Mesenchymal stem cell (in vitro differentiated cells and primary cell): ENCODE data around the gene SCARF2.

Experiments used
- DNase-seq: peaks from one replicate; pipeline ENCODE4 v3.0.0-alpha.2; 2013
- H2AFZ ChIP-seq: one replicate; pipeline ENCODE4 v1.6.1; 2013; ENCODE audit warnings: low read depth, mild to moderate bottlenecking, control low read depth, inconsistent platforms, low read length, moderate library complexity
- H2AK5ac ChIP-seq: 2 replicates; pipeline ENCODE4 v1.6.1; 2013; ENCODE audit warnings: low read length, moderate library complexity, mild to moderate bottlenecking, inconsistent platforms; ENCODE audit not compliant: severe bottlenecking
- H2BK120ac ChIP-seq: one replicate; pipeline ENCODE4 v1.6.1; 2013; ENCODE audit warnings: low read depth, mild to moderate bottlenecking, inconsistent platforms, low read length, moderate library complexity
- H2BK12ac ChIP-seq, 2 experiments: one replicate each; pipeline ENCODE4 v1.6.1; 2013; ENCODE audit warnings: inconsistent platforms in 2 of 2, low read length in 2 of 2, mild to moderate bottlenecking in 2 of 2, moderate library complexity in 2 of 2, control low read depth in 1 of 2
- H2BK15ac ChIP-seq: one replicate; pipeline ENCODE4 v1.6.1; 2013; ENCODE audit warnings: mild to moderate bottlenecking, low read depth, inconsistent platforms; ENCODE audit not compliant: poor library complexity, severe bottlenecking
- H2BK5ac ChIP-seq: 2 replicates; pipeline ENCODE4 v1.6.1; 2013; ENCODE audit warnings: low read depth, mild to moderate bottlenecking, low read length, control low read depth, inconsistent platforms; ENCODE audit not compliant: poor library complexity, severe bottlenecking
- H3K14ac ChIP-seq, 2 experiments: one replicate each; pipeline ENCODE4 v1.6.1; 2013; ENCODE audit warnings: inconsistent platforms in 2 of 2, low read length in 2 of 2, control low read depth in 1 of 2, mild to moderate bottlenecking in 1 of 2, moderate library complexity in 1 of 2
- H3K18ac ChIP-seq, 2 experiments: one replicate each; pipeline ENCODE4 v1.6.1; 2013; ENCODE audit warnings: inconsistent platforms in 2 of 2, low read length in 2 of 2, control low read depth in 1 of 2, low read depth in 1 of 2, mild to moderate bottlenecking in 1 of 2
- H3K23ac ChIP-seq, 2 experiments: one replicate each; pipeline ENCODE4 v1.6.1; 2013; ENCODE audit warnings: inconsistent platforms in 2 of 2, low read length in 2 of 2, mild to moderate bottlenecking in 2 of 2, moderate library complexity in 2 of 2, control low read depth in 1 of 2
- H3K27ac ChIP-seq: 2 replicates; pipeline ENCODE4 v1.5.1; 2013; ENCODE audit warnings: mild to moderate bottlenecking, moderate library complexity, low read length, control low read depth, inconsistent platforms; ENCODE audit not compliant: poor library complexity, severe bottlenecking
- H3K27me3 ChIP-seq, 2 experiments: 2 replicates each; pipeline versions ENCODE4 v1.6.1 to v1.7.0; 2013; ENCODE audit warnings: low read length in 2 of 2, mild to moderate bottlenecking in 2 of 2, moderate library complexity in 2 of 2, control low read depth in 1 of 2, inconsistent platforms in 1 of 2; ENCODE audit not compliant: control insufficient read depth in 1 of 2, insufficient read depth in 1 of 2
- H3K36me3 ChIP-seq, 2 experiments: 2 replicates each; pipeline versions ENCODE4 v1.6.1 to v1.7.0; 2013; ENCODE audit warnings: low read length in 2 of 2, control low read depth in 1 of 2, inconsistent platforms in 1 of 2, low read depth in 1 of 2, mild to moderate bottlenecking in 1 of 2; ENCODE audit not compliant: insufficient read depth in 2 of 2, control insufficient read depth in 1 of 2
- H3K4ac ChIP-seq, 2 experiments: one replicate each; pipeline ENCODE4 v1.6.1; 2013; ENCODE audit warnings: inconsistent platforms in 2 of 2, low read length in 2 of 2, mild to moderate bottlenecking in 2 of 2, moderate library complexity in 2 of 2, control low read depth in 1 of 2, low read depth in 1 of 2
- H3K4me1 ChIP-seq: 2 replicates; pipeline ENCODE4 v1.6.1; 2013; ENCODE audit warnings: low read depth, low read length, control low read depth; ENCODE audit not compliant: control insufficient read depth, insufficient read depth
- H3K4me2 ChIP-seq: 2 replicates; pipeline ENCODE4 v1.6.1; 2013; ENCODE audit warnings: low read length, mild to moderate bottlenecking, inconsistent platforms; ENCODE audit not compliant: poor library complexity, severe bottlenecking
- H3K4me3 ChIP-seq, 2 experiments: 2 replicates each; pipeline versions ENCODE4 v1.5.1 to v1.7.0; 2013; ENCODE audit warnings: low read length in 2 of 2, mild to moderate bottlenecking in 2 of 2, control low read depth in 1 of 2, low read depth in 1 of 2; ENCODE audit not compliant: insufficient read depth in 1 of 2
- H3K79me1 ChIP-seq: replicated peaks from 2 replicates; pipeline ENCODE4 v1.6.1; 2013; ENCODE audit warnings: mild to moderate bottlenecking, control low read depth, low read length, inconsistent platforms; ENCODE audit not compliant: poor library complexity, severe bottlenecking
- H3K9ac ChIP-seq: 2 replicates; pipeline ENCODE4 v1.7.0; 2013; ENCODE audit warnings: mild to moderate bottlenecking, low read length, moderate library complexity
- H3K9me3 ChIP-seq: 2 replicates; pipeline ENCODE4 v1.7.0; 2013; ENCODE audit warnings: mild to moderate bottlenecking, low read length; ENCODE audit not compliant: control insufficient read depth
- H4K8ac ChIP-seq: one replicate; pipeline ENCODE4 v1.6.1; 2013; ENCODE audit warnings: inconsistent platforms, mild to moderate bottlenecking, low read length, moderate library complexity
- H4K91ac ChIP-seq: one replicate; pipeline ENCODE4 v1.6.1; 2013; ENCODE audit warnings: mild to moderate bottlenecking, low read length, inconsistent platforms
- WGBS: methylation state at CpG from one replicate; pipeline ENCODE4 v1.1.7; 2013; ENCODE audit warnings: mixed read lengths; 5-methylcytosine and 5-hydroxymethylcytosine counted together

SCARF2 gene

GRCh38 chr22:20464096-20464614 is 26.5 kb upstream of the SCARF2 start:
- Histone ChIP-seq H3K36me3 (peaks cover 23 to 62% of the 10 kb centered on the region in 2 experiments), H3K79me1 (no peaks in the 10 kb centered on the region), H3K27me3 (no peaks in the 10 kb centered on the region), H2AFZ (no peak overlapping the region), H3K4ac (no peak overlapping the region), H2BK12ac (no peak overlapping the region), H3K4me2 (no peak overlapping the region), H4K8ac (no peak overlapping the region), H4K91ac (no peak overlapping the region), H3K23ac (no peak overlapping the region), H3K27ac (no peak overlapping the region), H3K4me3 (no peak overlapping the region), H2AK5ac (no peak overlapping the region), H2BK120ac (no peak overlapping the region), H3K18ac (no peak overlapping the region), H2BK15ac (no peak overlapping the region), H3K9ac (no peak overlapping the region), H3K14ac (no peak overlapping the region), H3K4me1 (peaks cover 6% of the 10 kb centered on the region), H2BK5ac (no peak overlapping the region), H3K9me3 (no peaks in the 10 kb centered on the region)
- 95% methylated on average over 7 of the region's 11 CpGs for WGBS
- no peak for DNase-seq

GRCh38 chr22:20463324-20464095 is 25.9 kb upstream of the SCARF2 start:
- Histone ChIP-seq H3K23ac (no peak overlapping the region), H3K4me1 (peaks cover 9% of the 10 kb centered on the region), H3K18ac (no peak overlapping the region), H2AK5ac (no peak overlapping the region), H3K9me3 (no peaks in the 10 kb centered on the region), H4K91ac (no peak overlapping the region), H3K14ac (no peak overlapping the region), H3K4ac (no peak overlapping the region), H2BK120ac (no peak overlapping the region), H3K9ac (no peak overlapping the region), H3K27ac (no peak overlapping the region), H4K8ac (no peak overlapping the region), H2BK15ac (no peak overlapping the region), H3K4me2 (no peak overlapping the region), H3K4me3 (no peak overlapping the region), H3K27me3 (no peaks in the 10 kb centered on the region), H2BK12ac (no peak overlapping the region), H3K36me3 (peaks cover 23 to 62% of the 10 kb centered on the region in 2 experiments), H2AFZ (no peak overlapping the region), H2BK5ac (no peak overlapping the region), H3K79me1 (no peaks in the 10 kb centered on the region)
- 77% methylated on average over 2 of the region's 2 CpGs for WGBS
- no peak for DNase-seq

- Histone ChIP-seq H3K79me1 (no peaks in the 10 kb centered on the region), H2BK12ac (no peak overlapping the region), H4K8ac (peak overlapping the region; percentile 35), H3K4me3 (no peak overlapping the region), H3K18ac (no peak overlapping the region), H3K4me2 (no peak overlapping the region), H3K4ac (no peak overlapping the region), H3K9me3 (no peaks in the 10 kb centered on the region), H3K4me1 (peaks cover 10% of the 10 kb centered on the region), H2BK120ac (no peak overlapping the region), H3K36me3 (peaks cover 29 to 71% of the 10 kb centered on the region in 2 experiments), H3K27ac (no peak overlapping the region), H3K14ac (no peak overlapping the region), H2AK5ac (no peak overlapping the region), H3K23ac (no peak overlapping the region), H2AFZ (no peak overlapping the region), H2BK5ac (no peak overlapping the region), H3K27me3 (no peaks in the 10 kb centered on the region), H2BK15ac (no peak overlapping the region), H4K91ac (no peak overlapping the region), H3K9ac (no peak overlapping the region)
- no peak for DNase-seq
- 99% methylated on average over 4 of the region's 4 CpGs for WGBS
Observed at GRCh38 chr22:20459862-20460261, 22.2 kb upstream of the SCARF2 start.

- H4K8ac ChIP-seq = no peak overlapping the region
- no peak overlapping the region for H3K4ac ChIP-seq
- H3K14ac ChIP-seq = no peak overlapping the region
- H2AFZ ChIP-seq = no peak overlapping the region
- no peaks in the 10 kb centered on the region for H3K9me3 ChIP-seq
- no peak for DNase-seq
- no peak overlapping the region for H3K9ac ChIP-seq
- H2AK5ac ChIP-seq = no peak overlapping the region
- no peak overlapping the region for H2BK12ac ChIP-seq
- H2BK15ac ChIP-seq = no peak overlapping the region
- no peak overlapping the region for H3K4me2 ChIP-seq
- peaks cover 10% of the 10 kb centered on the region for H3K4me1 ChIP-seq
- H3K79me1 ChIP-seq = no peaks in the 10 kb centered on the region
- H2BK120ac ChIP-seq = no peak overlapping the region
- no peaks in the 10 kb centered on the region for H3K27me3 ChIP-seq
- no peak overlapping the region for H2BK5ac ChIP-seq
- no peak overlapping the region for H3K27ac ChIP-seq
- WGBS = 95% methylated on average over 3 of the region's 3 CpGs
- H3K36me3 ChIP-seq = peaks cover 22 to 69% of the 10 kb centered on the region in 2 experiments
- no peak overlapping the region for H3K4me3 ChIP-seq
- H3K23ac ChIP-seq = no peak overlapping the region
- H4K91ac ChIP-seq = no peak overlapping the region
- H3K18ac ChIP-seq = no peak overlapping the region
Observed at GRCh38 chr22:20459152-20459542, 21.5 kb upstream of the SCARF2 start.
